ENCODE results near the gene TMSB15B.
"Not testable (repeated sequence)": the region's sequence is repeated elsewhere in the genome, so short reads cannot be mapped to it uniquely, and the experiment has no call there.

GRCh38 chrX:103940257-103940656 is 22.2 kb upstream of the TMSB15B start:
- not testable (repeated sequence) for TF ChIP-seq CTCF, POLR2A (IDR thresholded peaks at IDR 0.05)

All from right lobe of liver (tissue), 4 donors.